Fibroblast of gingiva (primary cell): ENCODE data around the gene MINDY3.
A peak's percentile ranks its signal among the peaks of the same experiment; 100 is the strongest.
"Not testable (repeated sequence)": the region's sequence is repeated elsewhere in the genome, so short reads cannot be mapped to it uniquely, and the experiment has no call there.

Experiments used
- DNase-seq: peaks from one replicate; pipeline ENCODE4 v3.0.0-alpha.2; 2011; ENCODE audit warnings: low read depth

Gene MINDY3

GRCh38 chr10:15859906-15860691 lies at the start of gene MINDY3:
Gene MINDY3 (minus strand): TSS chr10:15860507. CDS start chr10:15860299, 208 bp downstream.
- DNase-seq = peak; percentile 78

GRCh38 chr10:15901889-15902288 lies 41.6 kb upstream of the MINDY3 start:
- DNase-seq = no peak

DNA sequence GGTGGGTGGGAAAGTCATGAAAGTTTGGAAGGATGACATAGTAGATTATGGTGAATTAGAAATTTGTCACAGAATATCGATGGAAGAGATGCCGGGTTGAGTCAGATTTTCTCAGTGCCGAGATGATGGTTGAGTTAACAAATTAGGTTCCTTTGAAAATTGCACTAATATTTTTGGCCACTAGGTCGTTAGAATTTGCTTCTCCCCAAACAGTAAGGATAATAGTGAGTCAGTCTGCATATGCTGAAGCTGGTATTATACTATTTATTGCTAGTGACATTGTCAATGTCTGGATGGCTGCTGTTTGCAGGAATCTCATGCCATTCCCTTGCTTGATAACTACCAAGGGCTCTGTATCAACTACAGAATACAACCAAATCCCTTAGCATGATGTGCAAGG lies 37.7 kb upstream of the MINDY3 start:
- no peak for DNase-seq

DNA sequence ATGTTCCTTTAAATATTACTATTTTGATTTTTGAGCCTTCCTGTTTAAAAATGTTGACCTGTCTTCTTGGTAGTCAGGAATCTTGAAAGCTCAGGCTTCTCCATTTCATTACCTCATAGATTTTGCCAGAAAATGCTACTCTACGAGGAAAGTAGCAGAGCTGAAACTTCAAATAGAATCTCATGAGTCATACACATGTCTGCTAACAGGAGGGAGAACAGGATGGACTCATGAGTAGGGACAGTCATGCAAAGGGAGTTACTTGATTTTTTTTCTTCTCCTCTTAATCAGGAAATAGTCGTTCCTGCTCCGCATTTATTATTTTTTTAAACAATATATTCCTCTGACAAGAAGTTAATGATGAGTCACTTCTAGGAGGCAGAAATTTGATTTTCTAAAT lies 37.0 kb upstream of the MINDY3 start:
- DNase-seq = no peak

DNA sequence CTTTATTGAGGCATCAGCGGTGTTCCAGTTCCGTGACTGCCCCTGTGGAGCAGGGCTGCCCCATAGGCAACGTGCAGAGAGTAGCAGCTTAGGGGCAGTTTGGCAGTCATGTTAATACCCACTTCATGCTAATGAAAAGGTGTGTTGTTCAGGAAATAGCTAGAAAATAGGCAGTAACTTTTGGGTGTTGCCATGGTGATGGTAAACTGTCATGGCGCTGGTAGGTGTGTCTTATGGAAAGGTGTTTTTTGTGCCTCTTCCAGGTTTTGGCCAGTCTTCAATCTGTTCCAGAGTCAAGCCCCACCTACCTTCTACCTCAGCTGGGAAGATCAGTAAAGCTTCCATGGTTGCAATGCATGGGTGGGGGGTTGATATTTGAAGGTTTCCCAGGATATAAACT lies 36.3 kb upstream of the MINDY3 start:
- DNase-seq = no peak

GRCh38 chr10:15884447-15884846 lies 24.1 kb upstream of the MINDY3 start:
- no peak for DNase-seq

GRCh38 chr10:15881542-15881941 lies 21.2 kb upstream of the MINDY3 start:
- DNase-seq = no peak

DNA sequence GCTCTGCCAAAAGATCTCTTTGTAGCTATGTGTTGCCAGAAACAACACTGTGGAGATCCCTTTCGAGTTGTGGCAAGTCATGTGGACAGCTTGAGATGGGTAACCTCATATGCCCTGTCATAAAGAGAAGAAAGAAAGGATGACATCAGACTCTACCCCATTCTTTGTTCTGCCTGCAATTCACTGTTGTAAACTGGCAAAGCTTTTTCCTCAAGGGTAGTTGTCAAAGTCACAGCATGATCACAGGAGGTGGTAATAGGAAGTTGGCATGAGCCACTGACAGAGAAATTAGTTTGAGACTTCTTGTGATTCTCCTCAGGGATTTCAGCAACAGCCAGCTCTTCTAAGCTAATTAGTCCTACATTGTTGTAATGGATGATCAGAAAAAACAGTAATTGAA lies 19.4 kb upstream of the MINDY3 start:
- no peak for DNase-seq

GRCh38 chr10:15879058-15879457 lies 18.8 kb upstream of the MINDY3 start:
- DNase-seq = peak; percentile 18

GRCh38 chr10:15877836-15878576 lies 17.7 kb upstream of the MINDY3 start:
- DNase-seq = no peak

DNA sequence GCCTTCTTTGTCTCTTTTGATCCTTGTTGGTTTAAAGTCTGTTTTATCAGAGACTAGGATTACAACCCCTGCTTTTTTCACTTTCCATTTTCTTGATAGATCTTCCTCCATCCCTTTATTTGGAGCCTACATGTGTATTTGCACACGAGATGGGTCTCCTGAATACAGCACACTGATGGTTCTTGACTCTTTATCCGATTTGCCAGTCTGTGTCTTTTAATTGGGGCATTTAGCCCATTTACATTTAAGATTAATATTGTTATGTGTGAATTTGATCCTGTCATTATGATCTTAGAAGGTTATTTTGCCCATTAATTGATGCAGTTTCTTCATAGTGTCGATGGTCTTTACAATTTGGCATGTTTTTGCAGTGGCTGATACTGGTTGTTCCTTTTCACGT lies 16.0 kb upstream of the MINDY3 start:
- DNase-seq = not testable (repeated sequence)

DNA sequence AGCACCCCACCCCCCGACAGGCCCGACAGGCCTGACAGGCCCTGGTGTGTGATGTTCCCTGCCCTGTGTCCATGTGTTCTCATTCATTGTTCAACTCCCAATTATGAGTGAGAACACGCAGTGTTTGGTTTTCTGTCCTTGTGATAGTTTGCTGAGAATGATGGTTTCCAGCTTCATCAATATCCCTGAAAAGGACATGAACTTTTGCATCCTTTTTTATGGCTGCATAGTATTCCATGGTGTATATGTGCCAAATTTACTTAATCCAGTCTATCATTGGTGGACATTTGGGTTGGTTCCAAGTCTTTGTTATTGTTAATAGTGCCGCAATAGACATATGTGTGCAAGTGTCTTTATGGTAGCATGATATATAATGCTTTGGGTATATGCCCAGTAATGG lies 12.3 kb upstream of the MINDY3 start:
- not testable (repeated sequence) for DNase-seq

GRCh38 chr10:15871823-15872222 lies 11.5 kb upstream of the MINDY3 start:
- no peak for DNase-seq

GRCh38 chr10:15869935-15870334 lies 9.6 kb upstream of the MINDY3 start:
- no peak for DNase-seq

- DNase-seq = peak; percentile 21
Measured at GRCh38 chr10:15868006-15868405, 7.7 kb upstream of the MINDY3 start.

- no peak for DNase-seq
Measured at GRCh38 chr10:15865304-15865703, 5.0 kb upstream of the MINDY3 start.

GRCh38 chr10:15864419-15864818 lies 4.1 kb upstream of the MINDY3 start:
- no peak for DNase-seq

- no peak for DNase-seq
Measured at GRCh38 chr10:15863733-15864132, 3.4 kb upstream of the MINDY3 start.

GRCh38 chr10:15863323-15863722 lies 3.0 kb upstream of the MINDY3 start:
- no peak for DNase-seq

DNA sequence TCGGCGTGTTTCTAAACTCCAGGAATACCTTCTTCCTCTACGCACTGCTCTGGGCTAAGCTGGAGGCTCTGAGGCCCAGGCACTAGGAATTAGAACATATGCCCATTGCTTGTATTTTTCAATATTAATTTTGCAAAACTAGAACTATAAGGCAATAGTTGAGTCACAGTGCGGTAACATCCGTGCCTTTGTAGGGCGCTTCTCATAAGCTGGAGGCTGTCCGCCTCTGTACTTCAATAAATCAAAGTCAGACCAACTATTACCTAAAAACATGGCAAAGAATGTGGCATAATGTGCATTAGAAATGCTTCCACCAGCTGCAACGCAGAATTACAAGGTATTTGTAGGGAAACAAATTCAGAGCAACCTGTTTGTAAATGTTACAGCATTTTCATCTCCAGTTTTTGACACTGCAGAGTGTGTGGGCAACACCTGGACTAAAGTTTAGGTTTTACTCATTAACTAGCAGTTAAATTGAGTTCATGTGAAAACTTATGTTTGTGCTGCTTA lies 440 bp upstream of the MINDY3 start:
- DNase-seq = no peak

- no peak for DNase-seq
Measured at GRCh38 chr10:15859509-15859905, 800 bp downstream of the MINDY3 start.

GRCh38 chr10:15858861-15859281 lies 1.4 kb downstream of the MINDY3 start:
- DNase-seq = no peak

- no peak for DNase-seq
Measured at GRCh38 chr10:15857107-15857575, 3.2 kb downstream of the MINDY3 start.
